HG03103 (cell line): Measurements from ENCODE around the gene TNS1.

ENCODE experiments used
- ATAC-seq: cut with Tn5 transposase; IDR thresholded peaks from one replicate; pipeline ENCODE4 v1.9.1; 2021; ENCODE audit warnings: low read depth; ENCODE audit not compliant: unreplicated experiment

The TNS1 gene

GRCh38 chr2:217805668-217806481, 196.9 kb downstream of the TNS1 start:
- ATAC-seq: no peak

DNA sequence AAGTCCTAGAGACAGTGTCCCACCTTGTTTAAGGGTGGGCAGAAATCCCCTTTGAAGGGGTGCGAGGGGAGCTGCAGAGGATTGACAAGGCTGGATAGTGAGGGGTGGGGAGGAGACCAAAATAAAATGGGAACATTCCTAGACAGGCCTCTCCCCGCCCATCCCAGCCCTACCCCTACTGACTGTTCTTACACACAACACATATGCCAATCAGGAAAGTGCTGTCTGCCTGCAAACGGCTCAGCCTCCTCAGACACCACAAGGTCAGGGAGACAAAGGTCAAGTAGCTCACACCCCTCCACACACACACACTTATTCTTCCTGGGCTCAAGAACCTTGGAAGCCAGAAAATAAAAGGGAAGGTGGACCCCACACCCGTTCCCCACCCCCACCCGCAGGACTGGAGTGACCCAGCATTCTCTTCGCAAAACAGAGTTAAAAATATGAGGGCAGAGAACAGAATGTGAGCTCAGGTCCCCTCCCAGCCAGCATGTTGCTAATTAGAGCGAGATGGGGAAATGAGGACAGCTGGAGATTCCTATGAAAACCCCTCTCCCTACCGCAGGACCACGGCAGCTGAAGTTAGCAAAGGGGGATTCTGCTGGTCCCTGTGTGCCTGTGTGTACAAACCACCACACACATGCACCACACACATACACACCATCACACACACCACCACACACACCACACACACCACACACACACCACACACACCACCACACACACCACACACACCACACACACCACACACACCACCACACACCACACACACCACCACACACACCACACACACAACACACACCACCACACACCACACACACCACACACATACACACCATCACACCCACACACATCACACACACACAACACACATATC, 197.8 kb downstream of the TNS1 start:
- ATAC-seq: no peak

DNA sequence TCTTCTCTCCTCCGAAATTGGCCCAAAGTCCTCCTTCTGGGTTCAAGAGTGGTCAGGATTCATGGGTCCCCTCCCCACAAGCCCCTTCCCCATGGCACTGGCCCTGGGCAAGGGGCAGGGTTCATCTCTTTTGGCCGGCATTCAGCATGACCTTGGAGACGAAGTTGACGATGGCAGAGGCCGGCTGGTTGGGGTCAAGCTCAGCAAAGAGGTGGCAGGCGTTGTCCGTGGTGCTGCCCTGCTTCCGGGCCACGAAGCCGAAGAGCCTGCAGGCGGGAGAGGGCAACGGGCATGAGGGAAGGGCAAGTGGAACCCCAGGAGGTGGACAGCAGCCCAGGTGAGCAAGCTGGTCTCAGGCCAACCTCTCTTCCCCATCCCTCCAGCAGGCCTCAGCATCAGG, 198.5 kb downstream of the TNS1 start:
- no peak for ATAC-seq

DNA sequence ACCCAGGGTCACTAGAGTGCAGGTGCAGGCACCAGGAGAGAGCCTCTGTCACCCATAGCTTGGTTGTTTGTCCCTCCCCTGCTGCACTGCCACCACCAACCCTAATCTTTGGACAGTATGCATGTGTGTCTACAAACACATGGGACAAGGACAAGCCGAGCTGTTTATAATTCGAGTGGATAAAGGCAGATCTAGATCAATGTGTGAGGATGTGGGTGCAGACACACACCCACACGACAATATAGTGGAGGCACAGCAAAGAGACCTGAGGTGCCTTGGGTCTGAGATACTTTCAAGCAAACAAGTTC, 199.2 kb downstream of the TNS1 start:
- ATAC-seq: no peak

DNA sequence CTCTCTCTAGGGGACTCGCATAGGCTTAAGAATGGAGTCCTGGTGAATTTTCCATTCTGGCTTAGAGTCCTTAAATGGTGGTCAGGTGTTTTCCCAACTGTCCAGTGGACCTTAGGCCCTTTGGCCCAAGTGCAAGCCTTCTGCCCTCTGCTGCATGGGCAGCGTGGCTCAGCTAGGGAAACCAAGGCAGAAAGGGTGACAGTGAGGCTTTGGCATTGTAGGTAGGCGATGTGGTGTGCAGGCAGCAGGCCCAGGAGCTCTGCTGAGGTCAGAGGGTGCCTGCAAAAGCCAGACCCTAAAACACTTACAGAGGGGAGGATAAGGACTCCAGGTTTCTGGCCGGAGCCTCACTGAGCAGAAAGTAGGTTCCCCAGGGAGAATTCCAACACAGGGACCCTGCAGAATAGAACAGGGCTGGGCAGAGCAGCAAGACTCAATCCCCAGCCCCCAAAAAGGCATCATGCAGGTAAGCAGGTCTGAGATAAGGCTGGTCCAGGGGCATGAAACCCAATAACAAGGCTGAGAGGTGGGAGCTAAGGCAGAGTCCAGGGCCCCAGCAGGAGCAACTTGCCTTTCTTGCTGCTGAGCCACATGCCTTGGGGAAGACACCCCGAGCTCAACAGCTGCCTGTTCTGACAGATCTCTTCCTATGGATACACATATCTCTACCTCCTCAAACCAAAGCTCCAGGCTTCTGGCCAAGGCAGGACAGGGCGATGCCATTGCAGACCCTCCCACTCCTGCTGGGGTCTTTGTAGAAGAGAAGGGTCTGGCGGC, 199.7 kb downstream of the TNS1 start:
- ATAC-seq: no peak

DNA sequence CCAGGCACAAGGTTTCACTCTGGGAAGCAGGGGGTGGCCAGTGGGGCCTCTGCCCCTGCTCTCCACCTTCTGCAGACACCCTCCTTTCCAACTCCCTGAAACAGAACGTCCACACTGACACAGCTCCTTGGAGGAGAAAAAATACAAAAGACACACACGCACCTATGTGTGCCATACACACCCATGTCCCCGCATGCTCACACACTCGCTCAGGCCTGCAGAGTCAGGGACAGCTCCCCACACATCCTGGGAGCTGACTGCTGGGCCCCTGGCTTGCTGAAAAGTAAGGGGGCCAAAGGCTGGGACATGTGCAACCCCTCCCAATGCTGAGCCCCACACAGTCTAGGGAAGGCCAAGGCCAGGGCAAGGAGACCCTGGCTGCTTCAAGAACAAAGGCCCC, 200.5 kb downstream of the TNS1 start:
- ATAC-seq: no peak

DNA sequence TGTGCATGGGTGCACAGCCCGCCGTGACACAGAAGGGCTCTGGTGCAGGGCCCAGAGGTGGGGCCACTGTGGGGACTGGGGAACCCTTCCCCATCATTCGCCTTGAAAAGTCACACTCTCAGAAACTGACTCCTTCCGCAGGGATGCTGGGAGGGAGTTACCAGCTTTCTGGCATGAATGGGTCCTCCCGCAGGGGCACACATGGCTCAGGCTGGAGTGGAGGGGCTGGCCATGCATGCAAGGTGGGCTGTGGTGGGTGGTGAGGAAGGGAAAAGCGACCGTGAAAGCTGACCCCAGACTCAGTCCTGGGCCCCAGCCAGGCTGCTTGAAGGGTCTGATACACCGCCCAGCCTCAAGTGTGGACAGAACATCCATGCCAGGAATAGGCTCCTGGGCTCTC, 201.1 kb downstream of the TNS1 start:
- ATAC-seq: no peak

GRCh38 chr2:217801115-217801531, 201.7 kb downstream of the TNS1 start:
- no peak for ATAC-seq

GRCh38 chr2:217800433-217801114, 202.2 kb downstream of the TNS1 start:
- ATAC-seq: no peak

GRCh38 chr2:217799563-217800432, 203.0 kb downstream of the TNS1 start:
- ATAC-seq: no peak

DNA sequence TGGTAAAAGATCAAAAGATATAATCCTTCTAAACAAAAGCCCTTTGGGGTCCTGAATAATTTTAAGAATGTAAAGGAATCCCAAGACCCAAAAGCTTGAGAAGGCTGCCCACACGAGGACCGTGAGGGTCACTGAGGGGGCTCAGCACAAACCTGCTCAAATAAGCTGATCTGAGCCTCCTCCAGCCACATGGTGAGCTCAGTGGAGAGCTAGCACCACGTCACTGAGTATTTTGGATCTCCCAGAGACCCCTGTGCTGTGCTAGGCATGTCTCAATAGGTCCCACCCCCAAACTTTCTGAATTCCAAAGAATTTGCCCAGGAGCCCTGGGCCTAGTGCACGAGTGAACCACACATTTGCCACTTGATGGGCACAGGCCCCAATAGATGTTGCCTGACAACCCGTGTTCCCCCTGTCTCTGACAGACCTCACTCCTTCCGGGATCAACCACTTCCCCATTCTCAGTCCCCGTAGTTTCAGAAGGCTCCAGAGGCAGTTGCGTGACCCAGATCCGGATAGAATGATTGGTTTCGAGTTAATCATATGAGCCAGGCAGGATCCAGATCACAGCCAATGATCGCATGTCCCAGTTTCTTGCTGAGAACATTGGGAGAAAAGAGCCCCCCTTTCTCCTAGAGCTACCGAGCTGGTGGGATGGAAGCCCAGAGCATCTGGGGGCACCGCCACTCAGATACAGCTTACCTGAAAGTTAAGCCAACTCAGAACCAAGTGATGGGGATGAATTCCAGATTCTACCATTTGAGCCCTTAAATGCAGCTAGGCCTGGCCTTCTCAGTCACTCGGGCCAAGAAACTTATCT, 203.8 kb downstream of the TNS1 start:
- peak; percentile 75 for ATAC-seq

GRCh38 chr2:217798191-217798590, 204.6 kb downstream of the TNS1 start:
- no peak for ATAC-seq

- no peak for ATAC-seq
These were observed 205.1 kb downstream of the TNS1 start for GRCh38 chr2:217797661-217798069.

DNA sequence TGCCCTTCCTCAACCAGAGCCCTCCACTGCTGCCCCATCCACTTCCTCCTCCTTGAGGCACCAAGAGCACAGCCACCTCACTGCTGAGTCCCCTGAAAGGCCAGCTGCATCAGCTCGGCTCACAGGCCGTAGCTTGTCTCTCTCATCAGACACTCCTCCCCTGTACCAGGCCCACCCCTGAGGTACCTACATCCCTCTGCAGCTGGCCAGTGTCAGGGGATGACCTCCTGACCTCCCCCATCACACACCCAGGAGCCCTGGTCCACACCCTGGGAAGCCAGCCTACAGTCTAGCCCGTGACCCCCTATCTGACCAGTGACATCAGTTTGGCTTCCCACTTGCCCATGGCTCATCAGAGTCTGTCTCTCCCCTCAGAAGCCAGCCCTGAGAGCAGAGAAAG, 205.6 kb downstream of the TNS1 start:
- ATAC-seq: no peak

DNA sequence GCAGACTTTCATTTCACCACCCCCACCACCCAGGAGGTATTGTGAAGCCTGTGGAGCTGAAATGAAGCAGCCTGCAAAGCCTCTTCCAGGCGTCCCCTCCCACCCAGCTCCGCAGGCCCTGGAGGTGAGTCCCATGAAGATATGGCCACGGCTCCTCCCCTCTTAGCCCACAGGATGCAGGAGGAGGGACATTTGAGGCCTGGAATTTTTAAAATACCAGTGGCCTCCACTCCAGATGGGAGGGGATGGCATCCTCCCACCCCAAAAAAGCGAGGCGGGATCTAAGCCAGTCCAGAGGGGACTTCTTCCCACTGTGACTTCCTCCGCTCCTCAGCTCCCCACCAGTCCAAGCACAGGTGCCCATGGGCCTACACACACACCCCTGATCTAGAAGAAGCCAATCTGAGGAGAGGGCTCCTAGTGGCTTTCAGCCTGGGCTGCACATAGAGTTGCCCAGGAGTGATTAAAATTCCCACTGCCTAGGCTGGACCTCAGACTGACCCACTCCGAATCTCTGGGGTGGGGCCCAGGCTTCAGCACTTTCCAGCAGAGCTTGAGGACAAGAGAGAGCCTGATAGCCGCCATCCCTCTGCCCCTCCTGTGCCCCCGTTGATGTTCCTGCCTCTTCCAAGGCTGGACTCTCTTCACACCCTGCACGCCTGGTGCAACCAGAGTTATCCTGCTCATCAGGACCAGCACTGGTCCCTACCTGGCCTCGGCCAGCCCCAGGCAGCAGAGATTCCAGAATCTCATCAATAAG, 206.9 kb downstream of the TNS1 start:
- ATAC-seq: no peak

GRCh38 chr2:217795067-217795466, 207.7 kb downstream of the TNS1 start:
- ATAC-seq: no peak

- no peak for ATAC-seq
These were observed 208.4 kb downstream of the TNS1 start for GRCh38 chr2:217794133-217794986.
